ENCODE results near the gene RAB11FIP5. TPM values are rescaled to one million over a fixed set of nuclear protein-coding genes. Genes with fewer than 3 reads are reported as not detected.

The RAB11FIP5 gene
- total RNA-seq, 1 donor from 2014 or later = 33.3 TPM

- TF ChIP-seq CTCF (IDR thresholded peaks at IDR 0.05; ENCODE audit: insufficient read depth, low read length, poor library complexity, severe bottlenecking) = no peak
- Histone ChIP-seq H3K27me3 (ENCODE audit: control insufficient read depth, insufficient read depth, low read length) (no peaks in the 10 kb centered on the region), H3K4me3 (ENCODE audit: low read depth, low read length) (no peak overlapping the region), H3K36me3 (ENCODE audit: control insufficient read depth, insufficient read depth, low read length) (no peaks in the 10 kb centered on the region)
- DNase-seq (ENCODE audit: low read depth) = no peak
Measured at GRCh38 chr2:73107211-73107926, 5.4 kb downstream of the RAB11FIP5 start.

GRCh38 chr2:73106791-73107190 lies 6.0 kb downstream of the RAB11FIP5 start:
- no peak for TF ChIP-seq CTCF (IDR thresholded peaks at IDR 0.05; ENCODE audit: insufficient read depth, low read length, poor library complexity, severe bottlenecking)
- no peak for DNase-seq (ENCODE audit: low read depth)
- Histone ChIP-seq H3K36me3 (ENCODE audit: control insufficient read depth, insufficient read depth, low read length) (no peaks in the 10 kb centered on the region), H3K4me3 (ENCODE audit: low read depth, low read length) (no peak overlapping the region), H3K27me3 (ENCODE audit: control insufficient read depth, insufficient read depth, low read length) (no peaks in the 10 kb centered on the region)

GRCh38 chr2:73105511-73105971 lies 7.2 kb downstream of the RAB11FIP5 start:
- no peak overlapping the region for H3K4me3 ChIP-seq (ENCODE audit: low read depth, low read length)
- no peak for TF ChIP-seq CTCF (IDR thresholded peaks at IDR 0.05; ENCODE audit: insufficient read depth, low read length, poor library complexity, severe bottlenecking)
- no peaks in the 10 kb centered on the region for H3K27me3 ChIP-seq (ENCODE audit: control insufficient read depth, insufficient read depth, low read length)
- no peaks in the 10 kb centered on the region for H3K36me3 ChIP-seq (ENCODE audit: control insufficient read depth, insufficient read depth, low read length)
- no peak for DNase-seq (ENCODE audit: low read depth)

GRCh38 chr2:73104933-73105332 lies 7.8 kb downstream of the RAB11FIP5 start:
- DNase-seq (ENCODE audit: low read depth) = no peak
- Histone ChIP-seq H3K4me3 (ENCODE audit: low read depth, low read length) (no peak overlapping the region), H3K36me3 (ENCODE audit: control insufficient read depth, insufficient read depth, low read length) (no peaks in the 10 kb centered on the region), H3K27me3 (ENCODE audit: control insufficient read depth, insufficient read depth, low read length) (no peaks in the 10 kb centered on the region)
- TF ChIP-seq CTCF (IDR thresholded peaks at IDR 0.05; ENCODE audit: insufficient read depth, low read length, poor library complexity, severe bottlenecking) = no peak

GRCh38 chr2:73103018-73103542 lies 9.7 kb downstream of the RAB11FIP5 start:
- TF ChIP-seq CTCF (IDR thresholded peaks at IDR 0.05; ENCODE audit: insufficient read depth, low read length, poor library complexity, severe bottlenecking) = no peak
- Histone ChIP-seq H3K27me3 (ENCODE audit: control insufficient read depth, insufficient read depth, low read length) (no peaks in the 10 kb centered on the region), H3K4me3 (ENCODE audit: low read depth, low read length) (no peak overlapping the region), H3K36me3 (ENCODE audit: control insufficient read depth, insufficient read depth, low read length) (no peaks in the 10 kb centered on the region)
- no peak for DNase-seq (ENCODE audit: low read depth)

Measured in kidney epithelial cell (primary cell).